ENCODE results near the gene C3orf18.

Gene C3orf18

DNA sequence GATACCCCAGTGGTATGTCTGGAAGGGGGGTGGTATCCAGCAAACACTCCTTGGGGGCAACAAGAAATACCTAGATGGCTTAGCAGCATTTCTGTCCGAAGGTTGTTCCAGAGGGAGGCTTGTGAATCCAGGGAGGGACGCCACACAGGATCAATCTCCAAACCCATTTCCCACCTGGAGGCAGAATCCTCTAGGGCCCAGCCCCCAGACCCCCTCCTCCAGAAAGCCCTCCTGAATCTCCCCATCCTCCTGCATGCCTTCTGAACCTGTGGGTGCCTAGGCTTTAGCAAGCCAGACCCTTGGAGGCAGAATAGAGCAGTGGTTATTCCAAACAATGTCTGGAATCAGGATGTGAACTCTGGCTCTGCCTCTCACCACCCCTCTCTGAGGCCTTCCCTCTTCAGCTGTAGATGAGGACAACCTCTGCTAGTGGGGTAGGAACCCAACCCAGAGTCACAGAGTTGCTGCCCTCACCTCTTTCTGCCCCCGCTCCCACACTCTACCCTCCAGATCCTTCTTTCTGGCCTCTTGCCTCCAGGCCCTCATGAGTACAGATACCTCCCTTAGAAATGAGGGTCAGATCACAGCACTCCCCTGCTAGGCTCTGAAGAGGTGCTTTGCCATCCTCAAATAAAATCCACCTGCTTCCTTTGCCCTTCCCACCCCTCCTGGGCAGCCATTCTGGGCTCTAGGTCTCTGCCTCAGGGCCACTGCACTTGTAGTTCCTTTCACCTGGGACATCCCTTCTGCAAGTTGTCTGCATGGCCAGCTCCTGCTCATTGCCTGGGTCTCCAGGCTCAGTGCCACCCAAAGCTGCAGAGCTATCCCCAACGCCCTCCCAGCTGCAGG lies 35.9 kb upstream of the C3orf18 start:
- no peak for DNase-seq (ENCODE audit: low spot score)

DNA sequence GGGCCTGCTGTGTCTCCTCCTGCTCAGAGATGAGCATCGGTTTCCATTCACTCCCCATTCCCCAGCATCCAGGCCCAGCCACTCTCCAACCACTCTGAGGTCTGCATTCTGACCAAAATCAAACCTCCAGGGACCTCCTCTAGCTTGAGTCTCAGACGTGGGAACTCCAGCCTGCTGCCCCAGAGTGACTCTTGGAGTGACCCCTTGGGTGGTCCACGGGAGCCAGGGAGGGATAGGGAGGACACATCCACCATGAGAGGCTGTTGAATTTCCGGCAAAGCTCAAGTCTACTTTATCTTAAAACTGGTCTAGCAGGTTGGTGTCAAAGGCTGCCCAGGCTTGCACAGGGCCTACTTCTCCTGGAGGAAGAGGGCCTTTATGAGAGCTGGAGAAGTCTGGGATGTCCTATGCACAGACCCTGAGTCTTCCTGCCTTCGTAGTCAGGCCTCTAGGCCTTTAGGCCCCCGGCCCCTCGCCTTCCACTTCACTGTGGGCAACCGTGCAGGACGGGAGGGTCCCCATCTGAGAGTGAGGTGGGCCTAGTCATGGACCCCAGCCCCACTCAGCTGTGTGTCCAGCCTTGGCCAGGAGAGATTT lies 35.1 kb upstream of the C3orf18 start:
- no peak for DNase-seq (ENCODE audit: low spot score)

DNA sequence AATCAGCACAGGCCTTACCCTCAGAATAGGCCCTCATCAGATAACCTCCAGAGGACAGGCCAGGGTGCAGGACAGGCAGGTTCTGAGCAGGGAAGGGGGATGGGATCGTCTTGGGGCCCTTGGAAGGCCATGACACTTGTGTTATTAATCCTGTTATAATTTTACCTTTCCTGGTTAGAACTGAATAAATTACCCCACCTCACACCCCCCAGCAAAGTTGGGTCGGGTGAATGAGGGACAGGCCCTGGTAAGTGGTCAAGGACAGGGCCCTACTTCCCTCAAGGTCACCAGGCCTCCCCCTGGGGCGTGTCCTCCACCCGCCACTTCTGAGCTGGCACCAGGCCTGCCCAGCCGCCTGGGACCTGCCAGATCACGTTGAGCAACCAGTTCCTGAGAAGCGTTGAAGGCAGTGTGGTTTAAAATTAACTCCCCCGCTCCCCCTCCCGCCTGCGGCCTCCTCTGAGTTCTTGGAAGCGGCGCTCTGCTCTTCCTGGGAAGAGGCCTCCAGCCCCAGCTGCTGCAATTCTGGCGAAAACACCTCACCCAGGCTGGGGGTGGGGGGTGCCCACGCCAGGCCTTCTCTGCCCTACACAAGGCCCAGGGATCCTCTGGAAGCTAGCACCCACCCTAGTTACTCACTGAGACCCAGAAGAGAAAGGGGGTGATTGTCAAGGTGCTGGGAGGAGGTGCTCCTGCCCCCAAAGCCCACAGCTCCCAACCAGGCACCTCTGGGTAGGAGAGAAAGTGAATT lies 33.5 kb upstream of the C3orf18 start:
- DNase-seq (ENCODE audit: low spot score) = peak; percentile 96

DNA sequence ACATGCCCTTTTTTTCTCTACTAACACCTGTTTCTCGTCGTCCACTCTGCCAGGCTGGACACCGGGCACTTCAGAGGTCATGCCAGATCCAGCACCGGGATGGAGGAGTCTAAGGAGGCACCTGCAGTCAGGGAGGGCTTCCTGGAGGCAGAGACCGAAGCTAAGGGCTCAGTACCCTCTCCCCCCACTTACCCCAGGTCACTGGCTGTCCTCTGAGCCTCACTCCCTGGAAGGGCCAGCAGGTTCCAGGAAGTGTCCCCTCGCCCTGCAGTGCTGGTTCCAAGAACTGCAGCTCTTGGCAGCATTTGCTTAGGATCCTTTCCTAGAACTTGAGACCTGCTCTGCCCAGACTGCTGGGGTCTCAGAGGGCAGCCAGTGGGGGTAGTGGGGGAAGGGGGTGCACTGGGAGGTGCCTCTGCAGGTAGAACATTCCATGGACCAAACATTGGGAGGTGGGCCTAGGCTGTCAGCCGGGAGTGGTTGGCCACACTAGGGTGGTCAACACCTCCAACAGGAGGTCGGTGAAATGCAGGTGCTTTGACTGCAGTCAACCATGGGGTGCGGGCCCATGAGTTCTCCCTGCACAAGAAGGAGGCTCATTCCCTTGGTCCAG lies 32.7 kb upstream of the C3orf18 start:
- DNase-seq (ENCODE audit: low spot score) = peak; percentile 61

DNA sequence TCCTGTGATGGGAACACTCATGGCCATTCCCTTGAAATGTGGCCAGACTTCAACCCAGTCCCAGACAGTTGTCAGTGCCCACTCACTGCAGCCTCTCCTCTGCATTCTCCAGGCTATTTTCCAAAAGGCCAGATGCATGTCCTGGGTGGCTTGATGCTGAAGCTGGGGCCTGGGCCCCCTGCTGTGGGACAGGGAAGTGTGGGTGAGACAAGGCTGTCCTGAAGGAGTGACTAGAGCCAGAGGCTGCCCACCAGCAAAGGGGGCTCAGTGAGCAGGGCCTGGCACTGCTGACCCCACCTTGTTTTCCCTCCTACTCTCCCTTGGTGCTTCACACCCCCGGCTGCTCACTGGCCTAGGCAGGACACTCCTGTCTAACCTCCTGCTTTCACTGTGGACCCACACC lies 32.2 kb upstream of the C3orf18 start:
- no peak for DNase-seq (ENCODE audit: low spot score)

DNA sequence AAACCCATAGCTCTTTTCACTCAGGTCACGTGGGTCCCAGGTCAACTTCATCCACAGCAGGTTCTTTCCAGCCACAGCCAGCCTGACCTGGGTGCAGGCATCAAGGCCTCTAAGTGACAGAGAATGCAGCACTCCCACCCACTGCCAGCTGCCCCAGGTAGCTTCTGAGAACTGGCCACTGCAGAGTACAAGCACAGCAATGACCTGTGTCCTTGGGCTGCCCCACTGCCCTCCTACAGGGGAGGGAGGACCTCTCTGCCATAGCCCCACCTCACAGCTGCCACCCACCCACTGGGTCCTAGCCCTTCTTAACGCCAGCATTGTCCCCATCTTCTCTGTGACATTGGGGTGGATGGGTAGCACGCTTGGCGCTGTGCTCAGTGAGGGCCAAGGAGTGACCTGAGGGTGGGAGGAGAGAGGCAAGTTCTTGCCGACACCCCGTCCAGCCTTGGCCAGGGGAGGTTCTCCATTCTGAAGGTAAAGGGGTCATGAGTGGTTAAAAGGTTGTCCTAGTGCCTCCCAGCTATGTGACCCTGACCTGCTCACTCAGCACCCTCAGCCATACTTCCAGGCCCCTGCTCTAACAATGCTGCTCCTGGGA lies 31.7 kb upstream of the C3orf18 start:
- no peak for DNase-seq (ENCODE audit: low spot score)

DNA sequence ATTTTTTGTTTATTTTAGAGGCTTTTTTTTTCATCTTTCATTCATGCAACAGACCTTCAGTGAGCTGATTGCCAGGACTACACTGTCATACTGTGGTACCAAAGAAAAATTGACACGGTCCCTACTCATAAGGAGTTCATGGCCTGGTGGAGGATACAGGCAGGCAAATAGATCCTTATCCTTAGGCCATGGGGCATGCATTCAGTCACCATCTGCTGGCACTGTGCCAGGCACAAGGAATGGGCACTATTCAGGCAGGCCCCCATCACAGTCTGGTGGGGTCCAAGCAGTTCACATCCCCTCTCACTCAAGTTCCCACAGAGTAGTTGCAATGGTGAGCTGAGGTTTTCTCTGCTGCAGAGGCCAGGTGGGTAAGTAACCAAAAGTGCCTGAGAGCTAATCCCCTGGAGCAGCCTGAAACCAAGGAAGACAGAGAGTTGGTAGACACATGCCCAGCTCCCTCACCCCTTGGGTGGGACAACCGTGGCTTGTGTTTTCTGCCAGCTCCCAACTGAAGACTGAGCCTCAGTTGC lies 26.8 kb upstream of the C3orf18 start:
- no peak for DNase-seq (ENCODE audit: low spot score)

DNA sequence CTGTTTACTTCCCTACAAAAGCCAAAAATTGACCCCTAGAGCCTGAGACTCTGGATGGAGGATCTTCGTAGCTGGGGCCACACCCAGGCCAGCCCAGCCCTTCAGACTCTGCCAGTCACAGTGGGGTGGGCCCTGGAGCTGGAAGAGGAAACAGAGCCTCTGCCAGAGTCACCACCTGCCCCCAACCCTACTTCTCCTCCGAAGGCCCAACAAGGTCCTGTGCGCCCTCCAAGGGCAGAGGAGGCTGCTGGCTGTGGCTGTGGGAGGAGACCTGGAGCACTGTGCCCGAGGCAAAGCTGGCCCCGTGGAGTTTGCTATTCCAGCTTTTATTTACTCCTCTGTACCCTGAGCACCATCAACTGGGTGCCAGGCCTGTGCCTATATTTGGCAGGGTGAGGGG lies 25.0 kb upstream of the C3orf18 start:
- no peak for DNase-seq (ENCODE audit: low spot score)

DNA sequence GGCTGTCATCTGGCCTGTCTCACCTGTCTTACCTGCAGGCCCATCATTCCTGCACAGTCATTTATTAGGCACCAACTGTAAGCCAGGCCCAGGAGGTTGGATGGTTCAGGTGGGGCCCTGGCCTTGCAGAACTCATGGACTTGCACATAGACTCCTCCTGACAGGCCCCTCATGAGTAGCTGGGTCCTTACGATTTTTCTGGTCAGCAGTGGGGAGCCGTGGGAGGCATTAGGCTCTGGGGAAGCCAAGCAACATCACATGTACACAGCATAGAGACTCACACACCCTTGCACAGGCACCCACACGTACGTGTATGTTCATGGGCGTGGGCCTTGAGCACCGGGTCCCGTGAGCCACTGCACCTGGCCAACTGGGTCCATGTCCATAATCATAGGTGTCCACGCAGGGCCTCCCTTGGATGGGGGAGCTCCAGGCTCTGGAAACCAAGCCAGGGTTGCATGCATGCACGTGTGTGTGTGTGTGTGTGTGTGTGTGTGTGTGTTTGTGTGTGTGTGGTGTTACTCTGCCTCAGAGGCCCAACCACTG lies 23.7 kb upstream of the C3orf18 start:
- DNase-seq (ENCODE audit: low spot score) = peak; percentile 42

DNA sequence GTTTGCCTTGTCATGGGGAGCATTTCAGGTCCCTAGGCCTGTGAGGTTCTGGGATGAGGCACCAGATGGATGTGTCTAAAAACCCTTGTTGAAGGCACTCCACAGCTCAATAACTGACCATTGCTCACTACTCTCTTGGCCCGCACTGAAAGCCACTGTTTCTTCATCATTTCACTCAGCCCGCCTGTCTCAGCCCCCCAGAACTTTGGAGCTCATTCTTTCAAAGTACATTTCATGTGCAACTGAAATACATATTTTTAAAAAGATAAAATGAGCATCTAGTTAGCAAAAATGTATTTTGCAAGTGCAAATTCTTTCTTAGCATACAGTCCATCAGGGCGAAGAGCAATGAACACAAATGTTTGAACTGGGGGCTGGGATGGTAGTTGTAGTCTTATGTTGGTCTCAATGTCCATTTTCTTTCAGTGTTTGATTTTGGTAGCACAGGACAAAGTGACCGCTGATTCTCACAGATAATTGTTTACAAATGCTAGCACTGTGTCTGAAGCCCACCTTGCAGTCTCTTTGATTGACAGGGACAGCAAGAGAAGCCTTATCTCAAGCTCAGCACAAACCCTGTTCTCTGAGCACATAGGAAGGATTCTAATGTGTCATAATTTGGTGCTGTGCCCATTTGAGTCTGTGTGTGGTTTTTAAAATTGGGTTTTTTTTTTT lies 21.3 kb upstream of the C3orf18 start:
- no peak for DNase-seq (ENCODE audit: low spot score)

DNA sequence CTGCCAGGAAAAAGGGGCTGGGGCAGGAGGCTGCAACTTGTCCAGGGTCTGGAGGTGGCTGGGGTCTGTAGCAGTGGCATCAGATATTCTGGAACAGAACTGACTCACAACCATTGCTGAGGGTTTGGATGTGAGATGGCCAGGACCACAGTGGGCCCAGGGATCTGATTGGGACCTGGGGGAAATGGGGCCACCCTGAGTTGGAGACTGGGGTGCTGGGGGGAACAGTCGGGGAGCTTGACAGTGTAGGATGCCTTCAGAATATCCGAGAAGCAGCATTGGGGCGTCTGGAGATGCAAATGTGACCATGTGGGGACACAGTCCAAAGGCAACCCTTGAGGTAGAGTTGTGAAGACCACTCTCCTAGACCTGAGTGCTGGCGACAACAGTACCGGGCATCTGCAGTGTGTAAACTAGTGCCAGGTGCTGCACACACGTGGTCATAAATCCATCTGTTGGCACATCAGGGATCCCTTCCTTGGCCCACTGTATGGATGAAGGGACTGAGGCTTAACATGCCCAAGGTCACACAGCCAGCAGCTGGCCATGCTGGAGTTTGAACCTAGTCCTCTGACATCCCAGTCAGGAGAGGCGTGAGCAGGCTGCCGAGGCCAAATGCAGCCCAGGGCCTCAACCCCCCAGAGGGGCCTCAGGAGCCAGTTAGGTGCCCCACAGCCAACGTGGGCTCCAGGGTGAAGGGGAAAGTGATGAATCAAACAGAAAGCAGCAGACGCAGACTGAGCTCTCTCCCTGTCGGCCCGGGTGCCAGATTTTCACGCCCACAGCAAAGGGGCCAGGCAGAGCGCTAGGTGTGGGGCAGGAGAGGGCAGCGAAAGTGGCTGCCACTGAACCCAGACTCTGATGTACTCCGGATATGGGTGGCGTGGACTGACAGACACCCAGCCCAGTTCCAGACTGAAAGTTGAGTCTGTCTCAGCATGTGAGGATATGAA lies 20.5 kb upstream of the C3orf18 start:
- peak; percentile 77 for DNase-seq (ENCODE audit: low spot score)

DNA sequence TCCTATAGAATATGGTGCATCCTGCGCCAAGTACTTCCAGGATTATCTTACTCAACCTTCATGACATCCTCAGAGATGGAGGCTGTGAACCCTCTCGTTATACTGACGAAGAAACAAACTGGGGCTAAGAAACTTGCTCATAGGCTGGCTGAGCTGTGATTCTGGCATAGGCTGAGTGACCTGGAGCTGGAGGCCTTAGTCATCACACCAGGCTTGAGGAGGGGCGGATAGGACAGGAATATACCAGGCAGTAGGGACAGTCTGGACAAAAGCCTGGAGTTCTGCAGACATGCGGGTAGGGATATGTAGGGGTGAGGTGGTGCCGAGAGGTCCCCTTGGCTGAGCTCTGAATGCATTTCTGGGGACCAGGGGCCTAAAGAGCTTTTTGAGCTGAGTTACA lies 19.8 kb upstream of the C3orf18 start:
- DNase-seq (ENCODE audit: low spot score) = no peak

DNA sequence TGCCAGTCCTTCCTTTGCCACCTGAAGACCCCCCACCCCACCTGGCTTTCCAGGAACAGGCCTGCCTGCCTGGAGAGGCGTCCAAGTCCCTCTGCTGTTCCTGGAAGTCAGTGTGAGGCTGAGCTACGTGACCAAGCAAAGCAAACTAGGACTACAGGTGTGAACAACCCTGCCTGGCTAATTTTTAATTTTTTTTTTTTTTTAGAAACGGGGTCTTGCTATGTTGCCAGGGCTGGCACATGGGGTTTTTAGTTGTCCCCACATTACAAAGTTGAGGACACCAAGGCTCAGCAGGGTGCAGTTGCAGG lies 19.2 kb upstream of the C3orf18 start:
- no peak for DNase-seq (ENCODE audit: low spot score)

DNA sequence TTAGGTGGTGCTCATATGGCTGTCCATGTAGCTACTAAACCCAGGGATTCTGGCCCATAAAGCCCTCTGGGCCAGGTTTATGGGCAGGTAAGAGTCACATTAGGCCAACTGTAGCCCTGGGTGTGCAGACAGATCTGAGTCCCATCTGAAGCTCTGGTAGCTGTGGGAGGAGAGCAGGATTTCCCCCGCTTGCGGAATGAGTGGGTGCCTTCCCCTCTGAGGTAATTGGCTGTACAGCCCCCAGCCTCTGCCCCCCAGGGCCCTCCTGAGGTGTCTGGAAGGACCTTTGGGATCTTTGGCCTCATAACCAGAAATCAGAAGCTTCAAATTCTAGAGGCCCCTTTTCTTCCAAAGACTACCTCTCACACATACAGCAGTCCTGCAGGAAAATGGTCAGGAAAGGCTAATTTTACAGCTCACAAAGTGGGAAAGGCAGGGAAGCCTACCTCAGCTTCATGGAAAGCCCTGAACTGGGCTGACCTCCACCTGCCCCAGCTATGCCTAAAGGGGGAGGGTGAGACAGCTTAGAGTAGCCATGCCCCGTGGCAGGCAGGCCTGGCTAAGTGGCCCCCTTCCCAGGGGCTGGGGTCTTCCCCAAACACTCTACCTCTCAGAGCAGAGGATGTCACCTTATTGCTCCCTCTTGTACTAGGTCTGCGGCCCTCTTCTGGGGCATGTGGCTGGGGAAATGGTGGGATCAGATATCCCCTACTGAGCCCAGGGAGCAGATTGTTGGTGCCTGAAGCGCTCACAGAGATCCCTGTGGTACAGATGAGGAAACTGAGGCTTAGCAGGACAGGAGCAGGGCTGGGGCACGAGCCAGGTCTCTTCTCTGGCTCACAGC lies 18.6 kb upstream of the C3orf18 start:
- no peak for DNase-seq (ENCODE audit: low spot score)

DNA sequence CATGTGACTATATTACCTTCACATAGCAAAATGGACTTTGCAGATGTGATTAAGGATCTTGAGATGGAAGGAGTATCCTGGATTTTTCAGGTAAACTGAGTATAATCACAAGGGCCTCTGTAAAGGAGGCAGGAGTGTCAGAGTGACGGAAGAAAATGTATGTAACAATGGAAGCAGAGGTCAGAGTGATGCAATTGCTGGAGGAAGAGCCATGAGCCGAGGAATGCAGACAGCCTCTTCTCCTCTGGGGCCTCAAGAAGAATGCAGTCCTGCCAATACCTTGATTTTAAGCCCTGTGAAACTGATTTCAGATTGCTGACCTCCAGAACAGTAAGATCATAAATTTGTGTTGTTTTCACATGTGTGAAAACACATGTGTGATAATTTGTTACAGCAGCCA lies 16.8 kb upstream of the C3orf18 start:
- no peak for DNase-seq (ENCODE audit: low spot score)

DNA sequence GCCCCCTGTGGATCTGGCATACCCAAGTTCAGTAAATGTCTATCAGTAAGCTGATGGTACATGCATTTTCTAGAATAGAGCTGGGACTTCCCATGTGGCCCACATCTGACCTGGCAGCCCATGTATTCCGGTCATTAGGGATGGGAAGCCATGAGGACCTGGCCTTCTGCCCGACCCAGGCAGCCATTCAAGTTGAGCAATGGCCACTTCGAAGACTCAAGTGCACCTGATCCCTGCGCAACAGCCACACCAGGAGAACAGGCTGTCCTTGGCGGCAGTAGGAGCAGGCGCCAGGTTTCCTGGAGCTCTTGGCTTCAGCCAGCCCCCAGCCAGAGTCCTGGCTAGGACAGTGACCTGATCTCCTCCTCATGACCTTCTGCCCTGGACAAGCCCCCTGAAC lies 16.4 kb upstream of the C3orf18 start:
- DNase-seq (ENCODE audit: low spot score) = no peak

DNA sequence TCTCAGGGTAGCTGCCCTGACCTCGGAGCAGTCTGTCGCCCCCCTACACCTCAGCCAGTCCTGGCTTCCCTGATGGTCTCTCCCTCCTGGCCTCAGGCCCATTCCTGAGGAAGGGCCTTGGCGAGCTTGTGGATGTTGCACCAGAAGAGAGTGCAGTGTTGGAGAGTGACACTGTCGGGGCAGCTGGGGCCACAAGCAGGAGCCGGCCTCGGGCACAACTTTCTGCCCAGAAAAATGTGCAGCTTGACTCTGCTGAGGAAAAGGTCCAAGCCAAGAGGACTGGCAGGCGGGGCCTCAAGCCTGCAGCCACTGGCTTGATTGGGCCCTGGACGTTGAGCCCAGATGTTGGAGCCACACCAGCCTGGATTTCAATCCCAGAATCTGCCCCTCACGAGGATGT lies 14.5 kb upstream of the C3orf18 start:
- DNase-seq (ENCODE audit: low spot score) = no peak

DNA sequence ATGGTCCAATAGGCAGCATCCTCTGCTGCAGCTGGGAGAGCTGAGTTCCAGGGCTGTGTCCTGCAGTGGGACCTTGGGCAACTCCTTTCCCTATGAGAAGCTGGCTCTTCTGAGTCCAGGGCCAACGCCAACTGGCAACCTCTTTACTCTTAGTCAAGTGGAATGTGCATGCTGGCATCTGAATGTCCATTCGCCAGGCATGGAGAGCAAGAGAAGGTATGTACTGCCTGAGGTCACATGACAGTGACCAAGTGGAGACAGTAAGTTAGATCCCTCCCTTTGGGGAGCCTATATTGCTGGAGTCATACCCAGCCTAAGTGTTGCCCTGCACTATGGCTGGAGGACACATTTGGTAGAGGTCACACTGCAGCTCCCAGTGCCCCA lies 13.9 kb upstream of the C3orf18 start:
- no peak for DNase-seq (ENCODE audit: low spot score)
